Endothelial cell of umbilical vein (primary cell): ENCODE results near the gene ITPKC. TPM values are rescaled to one million over a fixed set of nuclear protein-coding genes. Genes with fewer than 3 reads are reported as not detected.

Experiments
- BruUV-seq: library from RNA; stranded (reverse); fragments of 400-500 nt; replicated peaks from 2 replicates; lab custom pipeline; 2021; lab: Mats Ljungman, UMichigan
- CTCF ChIA-PET: fragments of 300-600, 350-600 bp; sonication (Branson Sonifier 250); formaldehyde crosslinking; loops from one replicate; lab custom pipeline; 2021; ENCODE audit warnings: antibody characterized with exemption, inconsistent platforms; lab: Charles Lee
- POLR2A ChIA-PET: fragments of 300-600, 350-600 bp; sonication (Branson Sonifier 250); formaldehyde crosslinking; loops from one replicate; lab custom pipeline; 2021; ENCODE audit warnings: antibody characterized with exemption, inconsistent platforms; lab: Charles Lee
- DNase-seq: peaks from one replicate; pipeline ENCODE4 v3.0.0-alpha.2; 2011; ENCODE audit warnings: low read depth, low spot score
- FAIRE-seq: peaks from 2 replicates; lab custom pipeline; 2011; peaks lifted over from hg19 to GRCh38; lab: Jason Lieb, UNC
- H2AFZ ChIP-seq: 2 replicates; pipeline ENCODE4 v1.6.0; 2012; ENCODE audit warnings: low read depth, low read length, control low read depth, inconsistent platforms
- H3K27ac ChIP-seq: 2 replicates; pipeline ENCODE4 v1.5.1; 2011; ENCODE audit warnings: low read depth, mild to moderate bottlenecking, control low read depth, low read length, moderate library complexity; ENCODE audit not compliant: insufficient read depth
- H3K27me3 ChIP-seq, 2 experiments: 2 replicates each; pipeline versions ENCODE4 v1.6.0 to v1.6.1; 2011; ENCODE audit warnings: low read length in 2 of 2, mixed read lengths in 1 of 2; ENCODE audit not compliant: control insufficient read depth in 2 of 2, insufficient read depth in 2 of 2
- H3K36me3 ChIP-seq, 2 experiments: 2 replicates in 1 of 2; 3 replicates in 1 of 2; pipeline ENCODE4 v1.5.1; 2011; ENCODE audit warnings: low read length in 2 of 2, mild to moderate bottlenecking in 1 of 2, moderate library complexity in 1 of 2; ENCODE audit not compliant: control insufficient read depth in 2 of 2, insufficient read depth in 2 of 2; ENCODE audit errors: extremely low read depth in 1 of 2
- H3K4me1 ChIP-seq: 3 replicates; pipeline ENCODE4 v1.5.1; 2011; ENCODE audit warnings: mild to moderate bottlenecking, low read length; ENCODE audit not compliant: control insufficient read depth, insufficient read depth; ENCODE audit errors: extremely low read depth
- H3K4me2 ChIP-seq: 2 replicates; pipeline ENCODE4 v1.6.1; 2011; ENCODE audit warnings: low read length, control low read depth, mixed read lengths; ENCODE audit not compliant: insufficient read depth
- H3K4me3 ChIP-seq, 3 experiments: fragments of 200-600 bp in 1 of 3; sonication (generic), shearing (Covaris generic) in 1 of 3; replicated peaks in 1 of 3; 2 replicates each; pipeline ENCODE4 v1.5.1; 2011 to 2016; ENCODE audit warnings: control low read depth in 3 of 3, low read length in 3 of 3, mild to moderate bottlenecking in 2 of 3, inconsistent platforms in 1 of 3, low read depth in 1 of 3, moderate library complexity in 1 of 3; ENCODE audit not compliant: insufficient read depth in 1 of 3
- H3K79me2 ChIP-seq: 2 replicates; pipeline ENCODE4 v1.6.0; 2012; ENCODE audit warnings: low read length, inconsistent platforms; ENCODE audit not compliant: control insufficient read depth, insufficient read depth
- H3K9ac ChIP-seq: replicated peaks from 2 replicates; pipeline ENCODE3; 2011; ENCODE audit warnings: low read length, control low read depth; ENCODE audit not compliant: insufficient read depth; ENCODE audit errors: extremely low read depth
- H3K9me1 ChIP-seq: replicated peaks from 3 replicates; pipeline ENCODE4 v1.6.0; 2011; ENCODE audit warnings: mild to moderate bottlenecking, low read length; ENCODE audit not compliant: control insufficient read depth, insufficient read depth; ENCODE audit errors: extremely low read depth
- H3K9me3 ChIP-seq: replicated peaks from 2 replicates; pipeline ENCODE4 v1.5.1; 2012; ENCODE audit warnings: low read length, inconsistent platforms; ENCODE audit not compliant: control insufficient read depth, insufficient read depth
- H4K20me1 ChIP-seq: replicated peaks from 2 replicates; pipeline ENCODE3; 2011; ENCODE audit warnings: mild to moderate bottlenecking, low read length; ENCODE audit not compliant: control insufficient read depth, insufficient read depth; ENCODE audit errors: extremely low read depth
- CTCF ChIP-seq, 2 donors: IDR thresholded peaks; 1 replicate in 1 of 2; 2 replicates in 1 of 2; pipeline ENCODE4 v1.5.1; 2011; ENCODE audit warnings: low read length in 2 of 2, mild to moderate bottlenecking in 2 of 2, moderate library complexity in 2 of 2, control low read depth in 1 of 2, inconsistent platforms in 1 of 2, low read depth in 1 of 2; ENCODE audit not compliant: insufficient read depth in 1 of 2; ENCODE audit errors: extremely low read depth in 1 of 2
- EZH2 ChIP-seq: IDR thresholded peaks from 2 replicates; pipeline ENCODE4 v1.6.1; 2012; ENCODE audit warnings: borderline replicate concordance, low read depth, mild to moderate bottlenecking, moderate library complexity, low read length, inconsistent platforms; ENCODE audit not compliant: severe bottlenecking
- FOS ChIP-seq: IDR thresholded peaks from 2 replicates; pipeline ENCODE4 v1.6.1; 2011; ENCODE audit warnings: mild to moderate bottlenecking, low read length, moderate library complexity, borderline replicate concordance; ENCODE audit not compliant: insufficient read depth
- GATA2 ChIP-seq: IDR thresholded peaks from 2 replicates; pipeline ENCODE4 v1.7.0; 2011; ENCODE audit warnings: low read depth, mild to moderate bottlenecking, moderate library complexity, mixed read lengths, low read length; ENCODE audit not compliant: insufficient read length, insufficient read depth
- JUN ChIP-seq: IDR thresholded peaks from 2 replicates; pipeline ENCODE4 v1.6.1; 2011; ENCODE audit warnings: borderline replicate concordance, low read depth; ENCODE audit not compliant: insufficient read length, insufficient read depth
- MAX ChIP-seq: IDR thresholded peaks from 2 replicates; pipeline ENCODE4 v1.6.1; 2011; ENCODE audit not compliant: insufficient read depth, insufficient read length
- MYC ChIP-seq: IDR thresholded peaks from one replicate; pipeline ENCODE4 v1.6.1; 2011; ENCODE audit warnings: mild to moderate bottlenecking, low read depth, low read length
- POLR2A ChIP-seq: IDR thresholded peaks from 2 replicates; pipeline ENCODE4 v1.6.1; 2012; ENCODE audit warnings: low read depth, mild to moderate bottlenecking, control low read depth, low read length
- POLR2AphosphoS5 ChIP-seq: IDR thresholded peaks from 2 replicates; pipeline ENCODE4 v1.6.1; 2012; ENCODE audit warnings: low read depth, mild to moderate bottlenecking, control low read depth, low read length, moderate library complexity; ENCODE audit not compliant: insufficient read depth
- dilution Hi-C: fragments of 300-500 bp; cut with MboI; formaldehyde crosslinking; loops from one replicate; pipeline ENCODE4 v1.15.0; 2019; ENCODE audit warnings: low sequenced_read_pairs; ENCODE audit not compliant: extremely low pct_ligation_motif_present
- intact Hi-C: fragments of 100-400 bp; cut with micrococcal nuclease; formaldehyde crosslinking; loops from one replicate; pipeline ENCODE4 v1.10.0; 2022
- polyA plus RNA-seq, 4 experiments: library from polyadenylated mRNA; depleted of rRNA in 3 of 4; stranded (reverse) in 3 of 4; unstranded in 1 of 4; fragments of >200 nt; gene quantifications; 2 replicates each; pipeline versions ENCODE4 v1.2.1 to v1.2.3, GENCODE V29; 2011 to 2012; ENCODE audit warnings: missing spikeins in 1 of 4
- total RNA-seq: library from RNA; stranded (reverse); gene quantifications from 2 replicates; pipeline ENCODE4 v1.2.3, GENCODE V29; 2021

ITPKC gene
- total and polyA plus RNA-seq, 2 donors (not counting 3 experiments of a cell fraction or from before 2014, with no cell fraction given): 7.3 to 16.1 TPM

GRCh38 chr19:40685016-40685526 lies 31.8 kb upstream of the ITPKC start:
- Histone ChIP-seq H3K79me2 (peaks cover 25% of the 10 kb centered on the region), H3K27ac (no peak overlapping the region), H3K4me2 (no peak overlapping the region), H3K9me1 (no peaks in the 10 kb centered on the region), H3K9ac (no peak overlapping the region), H3K4me1 (peaks cover 8% of the 10 kb centered on the region), H2AFZ (no peak overlapping the region), H3K4me3 (no peak overlapping the region), H4K20me1 (no peaks in the 10 kb centered on the region), H3K9me3 (no peaks in the 10 kb centered on the region), H3K36me3 (peaks cover 0 to 29% of the 10 kb centered on the region in 2 experiments), H3K27me3 (no peaks in the 10 kb centered on the region)
- no peak for DNase-seq
- BruUV-seq: no TSS peak
- FAIRE-seq: no peak
- intact Hi-C loops: no loop called here
- POLR2A ChIA-PET: no interaction called here
- CTCF ChIA-PET: no interaction called here
- dilution Hi-C loops: no loop called here
- TF ChIP-seq POLR2A: no peak
- no peak for TF ChIP-seq CTCF (IDR thresholded peaks at IDR 0.05; ENCODE audit: extremely low read depth in 1 of 2, insufficient read depth in 1 of 2, low read depth in 1 of 2, low read length in 2 of 2)
- TF ChIP-seq POLR2AphosphoS5: no peak
- no peak for TF ChIP-seq GATA2
- TF ChIP-seq MAX: no peak
- TF ChIP-seq MYC: no peak
- TF ChIP-seq JUN: no peak
- TF ChIP-seq FOS: no peak
- TF ChIP-seq EZH2: no peak
